H9 (cell line): ENCODE results near the gene FBXL7. TPM values are rescaled to one million over a fixed set of nuclear protein-coding genes. Genes with fewer than 3 reads are reported as not detected.

Source experiments
- DNase-seq: peaks from one replicate; pipeline ENCODE4 v3.0.0-alpha.2; 2017
- H2AFZ ChIP-seq: one replicate; pipeline ENCODE4 v1.6.1; 2013; ENCODE audit warnings: mild to moderate bottlenecking, low read length, control low read depth, moderate library complexity
- H2AK5ac ChIP-seq: 2 replicates; pipeline ENCODE4 v1.6.1; 2013; ENCODE audit warnings: low read length, control low read depth, mixed read lengths; ENCODE audit not compliant: insufficient read length
- H2BK120ac ChIP-seq: one replicate; pipeline ENCODE4 v1.6.1; 2013; ENCODE audit warnings: low read depth, mild to moderate bottlenecking, low read length, control low read depth, inconsistent platforms; ENCODE audit not compliant: poor library complexity, severe bottlenecking
- H2BK12ac ChIP-seq: 2 replicates; pipeline ENCODE4 v1.6.1; 2013; ENCODE audit warnings: low read length, control low read depth, mixed read lengths, low read depth; ENCODE audit not compliant: insufficient read length
- H2BK15ac ChIP-seq: 2 replicates; pipeline ENCODE4 v1.6.1; 2013; ENCODE audit warnings: low read depth, low read length, control low read depth
- H2BK20ac ChIP-seq: one replicate; pipeline ENCODE4 v1.6.1; 2013; ENCODE audit warnings: low read depth, mild to moderate bottlenecking, low read length, control low read depth, inconsistent platforms; ENCODE audit not compliant: poor library complexity, severe bottlenecking
- H2BK5ac ChIP-seq: 2 replicates; pipeline ENCODE4 v1.6.1; 2013; ENCODE audit warnings: low read length, control low read depth, mixed read lengths; ENCODE audit not compliant: insufficient read length
- H3K14ac ChIP-seq: 2 replicates; pipeline ENCODE4 v1.6.1; 2013; ENCODE audit warnings: low read length, control low read depth; ENCODE audit not compliant: insufficient read depth
- H3K18ac ChIP-seq: 2 replicates; pipeline ENCODE4 v1.6.1; 2013; ENCODE audit warnings: low read depth, mild to moderate bottlenecking, mixed read lengths, low read length, control low read depth; ENCODE audit not compliant: insufficient read length
- H3K23ac ChIP-seq: 2 replicates; pipeline ENCODE4 v1.6.1; 2013; ENCODE audit warnings: low read length, control low read depth, mixed read lengths, low read depth; ENCODE audit not compliant: insufficient read length
- H3K23me2 ChIP-seq: 2 replicates; pipeline ENCODE4 v1.6.1; 2013; ENCODE audit warnings: low read depth, mild to moderate bottlenecking, mixed read lengths, low read length, control low read depth; ENCODE audit not compliant: insufficient read length, poor library complexity, severe bottlenecking
- H3K27ac ChIP-seq: 2 replicates; pipeline ENCODE4 v1.5.1; 2013; ENCODE audit warnings: low read length, control low read depth, mixed read lengths, low read depth; ENCODE audit not compliant: insufficient read length
- H3K27me3 ChIP-seq: 2 replicates; pipeline ENCODE4 v1.6.1; 2013; ENCODE audit warnings: low read length, control low read depth, inconsistent platforms; ENCODE audit not compliant: insufficient read depth
- H3K4ac ChIP-seq: 2 replicates; pipeline ENCODE4 v1.6.1; 2013; ENCODE audit warnings: low read depth, mild to moderate bottlenecking, control low read depth, inconsistent platforms, low read length, moderate library complexity
- H3K4me1 ChIP-seq: 2 replicates; pipeline ENCODE4 v1.6.1; 2013; ENCODE audit warnings: low read length, control low read depth, inconsistent platforms; ENCODE audit not compliant: insufficient read depth
- H3K4me2 ChIP-seq: 2 replicates; pipeline ENCODE4 v1.6.1; 2013; ENCODE audit warnings: low read length, control low read depth, mixed read lengths; ENCODE audit not compliant: insufficient read length, insufficient read depth
- H3K56ac ChIP-seq: 2 replicates; pipeline ENCODE4 v1.6.1; 2013; ENCODE audit warnings: low read depth, mild to moderate bottlenecking, mixed read lengths, low read length, control low read depth; ENCODE audit not compliant: insufficient read length
- H3K79me1 ChIP-seq: 2 replicates; pipeline ENCODE4 v1.6.1; 2013; ENCODE audit warnings: low read depth, mild to moderate bottlenecking, moderate library complexity, low read length, control low read depth, inconsistent platforms; ENCODE audit not compliant: insufficient read depth, poor library complexity, severe bottlenecking
- H3K79me2 ChIP-seq: 2 replicates; pipeline ENCODE4 v1.6.1; 2013; ENCODE audit warnings: low read length, control low read depth, inconsistent platforms; ENCODE audit not compliant: insufficient read depth
- H3K9ac ChIP-seq: 2 replicates; pipeline ENCODE4 v1.6.1; 2013; ENCODE audit warnings: low read length, control low read depth, mixed read lengths; ENCODE audit not compliant: insufficient read length; ENCODE audit errors: extremely low read depth
- H3K9me3 ChIP-seq: one replicate; pipeline ENCODE4 v1.6.1; 2013; ENCODE audit warnings: low read depth, low read length, inconsistent platforms; ENCODE audit not compliant: control insufficient read depth
- H3T11ph ChIP-seq: one replicate; pipeline ENCODE4 v1.6.1; 2013; ENCODE audit warnings: mild to moderate bottlenecking, low read length, control low read depth, inconsistent platforms
- H4K20me1 ChIP-seq: one replicate; pipeline ENCODE4 v1.6.1; 2013; ENCODE audit not compliant: control insufficient read depth, insufficient read length, insufficient read depth
- H4K5ac ChIP-seq: 2 replicates; pipeline ENCODE4 v1.6.1; 2013; ENCODE audit warnings: low read depth, mild to moderate bottlenecking, mixed read lengths, low read length, control low read depth; ENCODE audit not compliant: insufficient read length
- H4K8ac ChIP-seq: replicated peaks from 2 replicates; pipeline ENCODE4 v1.6.1; 2013; ENCODE audit warnings: low read length, control low read depth, mixed read lengths, low read depth; ENCODE audit not compliant: insufficient read length
- H4K91ac ChIP-seq: 2 replicates; pipeline ENCODE4 v1.6.1; 2013; ENCODE audit warnings: low read depth, mild to moderate bottlenecking, moderate library complexity, mixed read lengths, low read length, control low read depth; ENCODE audit not compliant: insufficient read length
- H3K27ac Mint-ChIP-seq, 3 experiments: 2 replicates in 2 of 3; 3 replicates in 1 of 3; pipeline ENCODE4 v1.8.0; 2020 to 2021; ENCODE audit warnings: mixed read lengths in 3 of 3, mild to moderate bottlenecking in 1 of 3, moderate library complexity in 1 of 3
- H3K27me3 Mint-ChIP-seq: 2 replicates; pipeline ENCODE4 v1.8.0; 2021; ENCODE audit warnings: low read depth, mild to moderate bottlenecking, moderate library complexity, mixed read lengths
- H3K36me3 Mint-ChIP-seq, 3 experiments: 2 replicates in 2 of 3; 3 replicates in 1 of 3; pipeline ENCODE4 v1.8.0; 2020 to 2021; ENCODE audit warnings: low read depth in 3 of 3, mixed read lengths in 3 of 3; ENCODE audit not compliant: insufficient read depth in 1 of 3
- H3K4me1 Mint-ChIP-seq, 2 experiments: 2 replicates each; pipeline ENCODE4 v1.8.0; 2020; ENCODE audit warnings: mixed read lengths in 2 of 2
- H3K4me3 Mint-ChIP-seq, 2 experiments: 2 replicates in 1 of 2; 3 replicates in 1 of 2; pipeline ENCODE4 v1.8.0; 2020 to 2021; ENCODE audit warnings: mild to moderate bottlenecking in 2 of 2, mixed read lengths in 2 of 2, moderate library complexity in 1 of 2
- H3K9me3 Mint-ChIP-seq, 2 experiments: 2 replicates in 1 of 2; 3 replicates in 1 of 2; pipeline ENCODE4 v1.8.0; 2020; ENCODE audit warnings: mild to moderate bottlenecking in 2 of 2, mixed read lengths in 2 of 2, moderate library complexity in 1 of 2
- WGBS: extraction: QIAGEN DNeasy Blood & Tissue Kit; methylation state at CpG from one replicate; pipeline ENCODE4 v1.1.7; 2013; ENCODE audit warnings: missing lambda C conversion rate, low lambda C conversion rate, mixed read lengths; ENCODE audit not compliant: insufficient read length; ENCODE audit errors: extremely low coverage; 5-methylcytosine and 5-hydroxymethylcytosine counted together
- total RNA-seq: library from RNA; stranded (reverse); gene quantifications from 2 replicates; pipeline ENCODE4 v1.2.1, GENCODE V29; 2021
- TF ChIP-seq, protein P1 (sequence below): fragments of 200-600 bp; sonication (generic); conservative IDR thresholded peaks from 3 replicates; pipeline ENCODE4 v1.8.0; 2021; ENCODE audit warnings: antibody characterized with exemption, mild to moderate bottlenecking

Gene FBXL7
- total RNA-seq, 1 experiment from 2014 or later, result 14.6 TPM

- H3K4me2 ChIP-seq, result no peak overlapping the region
- no peak overlapping the region for H2BK12ac ChIP-seq
- H3K27ac Mint-ChIP-seq, result no peak overlapping the region
- no CpG with 5 or more reads among the region's 6 CpGs for WGBS
- no peaks in the 10 kb centered on the region for H3K27me3 ChIP-seq
- no peak overlapping the region for H3K27ac ChIP-seq
- H3K23ac ChIP-seq, result no peak overlapping the region
- no peaks in the 10 kb centered on the region for H3K79me1 ChIP-seq
- H3K4me1 Mint-ChIP-seq, result peaks cover 10 to 17% of the 10 kb centered on the region in 2 experiments
- TF ChIP-seq, protein P1, sequence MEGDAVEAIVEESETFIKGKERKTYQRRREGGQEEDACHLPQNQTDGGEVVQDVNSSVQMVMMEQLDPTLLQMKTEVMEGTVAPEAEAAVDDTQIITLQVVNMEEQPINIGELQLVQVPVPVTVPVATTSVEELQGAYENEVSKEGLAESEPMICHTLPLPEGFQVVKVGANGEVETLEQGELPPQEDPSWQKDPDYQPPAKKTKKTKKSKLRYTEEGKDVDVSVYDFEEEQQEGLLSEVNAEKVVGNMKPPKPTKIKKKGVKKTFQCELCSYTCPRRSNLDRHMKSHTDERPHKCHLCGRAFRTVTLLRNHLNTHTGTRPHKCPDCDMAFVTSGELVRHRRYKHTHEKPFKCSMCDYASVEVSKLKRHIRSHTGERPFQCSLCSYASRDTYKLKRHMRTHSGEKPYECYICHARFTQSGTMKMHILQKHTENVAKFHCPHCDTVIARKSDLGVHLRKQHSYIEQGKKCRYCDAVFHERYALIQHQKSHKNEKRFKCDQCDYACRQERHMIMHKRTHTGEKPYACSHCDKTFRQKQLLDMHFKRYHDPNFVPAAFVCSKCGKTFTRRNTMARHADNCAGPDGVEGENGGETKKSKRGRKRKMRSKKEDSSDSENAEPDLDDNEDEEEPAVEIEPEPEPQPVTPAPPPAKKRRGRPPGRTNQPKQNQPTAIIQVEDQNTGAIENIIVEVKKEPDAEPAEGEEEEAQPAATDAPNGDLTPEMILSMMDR, result no peak
- peaks cover 5% of the 10 kb centered on the region for H3K23me2 ChIP-seq
- no peak overlapping the region for H3K4me3 Mint-ChIP-seq
- H2BK20ac ChIP-seq, result no peak overlapping the region
- H3K18ac ChIP-seq, result no peak overlapping the region
- H3K14ac ChIP-seq, result no peak overlapping the region
- no peak overlapping the region for H4K8ac ChIP-seq
- H2AK5ac ChIP-seq, result no peak overlapping the region
- H3K4me1 ChIP-seq, result no peaks in the 10 kb centered on the region
- no peak overlapping the region for H2BK5ac ChIP-seq
- H2BK120ac ChIP-seq, result no peak overlapping the region
- no peaks in the 10 kb centered on the region for H3K9me3 ChIP-seq
- no peaks in the 10 kb centered on the region for H4K20me1 ChIP-seq
- no peak overlapping the region for H3K4ac ChIP-seq
- no peak overlapping the region for H4K91ac ChIP-seq
- no peak overlapping the region for H2AFZ ChIP-seq
- no peak overlapping the region for H4K5ac ChIP-seq
- H3K9me3 Mint-ChIP-seq, result no peaks in the 10 kb centered on the region
- no peaks in the 10 kb centered on the region for H3K79me2 ChIP-seq
- H3T11ph ChIP-seq, result no peak overlapping the region
- H2BK15ac ChIP-seq, result no peak overlapping the region
- H3K27me3 Mint-ChIP-seq, result peaks cover 8% of the 10 kb centered on the region
- DNase-seq, result no peak
- no peak overlapping the region for H3K56ac ChIP-seq
- H3K9ac ChIP-seq, result no peak overlapping the region
- H3K36me3 Mint-ChIP-seq, result no peaks in the 10 kb centered on the region
Observed at GRCh38 chr5:15495026-15495425, 5.0 kb upstream of the FBXL7 start.
